RWPE2 (cell line): ENCODE data around the gene EIF4E2.

ENCODE experiments used
- ATAC-seq: fragments of 200-7000 bp; cut with Tn5 transposase; 3 replicates; pipeline ENCODE4 v1.9.1; 2021; ENCODE audit warnings: low read depth
- DNase-seq: peaks from one replicate; pipeline ENCODE4 v3.0.0-alpha.2; 2020; ENCODE audit warnings: low spot score
- H3K27ac ChIP-seq: fragments of 450-650 bp; 2 replicates; pipeline ENCODE4 v1.5.1; 2017; ENCODE audit warnings: mild to moderate bottlenecking; ENCODE audit not compliant: poor library complexity, severe bottlenecking
- H3K27me3 ChIP-seq: fragments of 250-450 bp; sonication (Bioruptor Pico); 2 replicates; pipeline ENCODE4 v1.5.1; 2021; ENCODE audit warnings: mild to moderate bottlenecking, moderate library complexity; ENCODE audit not compliant: insufficient read depth, poor library complexity, severe bottlenecking
- H3K36me3 ChIP-seq: fragments of 250-450 bp; sonication (Bioruptor Pico); 2 replicates; pipeline ENCODE4 v1.5.1; 2020; ENCODE audit warnings: low read depth, mild to moderate bottlenecking, moderate library complexity
- H3K4me1 ChIP-seq: fragments of 250-450 bp; sonication (Bioruptor Pico); 2 replicates; pipeline ENCODE4 v1.5.1; 2021; ENCODE audit warnings: mild to moderate bottlenecking, moderate library complexity; ENCODE audit not compliant: insufficient read depth, poor library complexity, severe bottlenecking
- H3K4me3 ChIP-seq: fragments of 250-450 bp; sonication (Bioruptor Pico); 2 replicates; pipeline ENCODE4 v1.5.1; 2021; ENCODE audit warnings: mild to moderate bottlenecking, moderate library complexity; ENCODE audit not compliant: severe bottlenecking
- H3K9me3 ChIP-seq: fragments of 250-450 bp; sonication (Bioruptor Pico); 2 replicates; pipeline ENCODE4 v1.5.1; 2021; ENCODE audit warnings: mild to moderate bottlenecking, moderate library complexity; ENCODE audit not compliant: severe bottlenecking
- TF ChIP-seq, protein P1 (sequence below): fragments of 450-650 bp; IDR thresholded peaks from one replicate; pipeline ENCODE4 v1.5.1; 2017; ENCODE audit warnings: mild to moderate bottlenecking, moderate library complexity; ENCODE audit not compliant: poor library complexity, severe bottlenecking

EIF4E2 gene

GRCh38 chr2:232576995-232577394, 26.5 kb downstream of the EIF4E2 start:
- Histone ChIP-seq H3K27me3 (no peaks in the 10 kb centered on the region), H3K36me3 (peaks cover 14% of the 10 kb centered on the region), H3K4me3 (no peak overlapping the region), H3K9me3 (no peaks in the 10 kb centered on the region), H3K27ac (no peak overlapping the region), H3K4me1 (peaks cover 7% of the 10 kb centered on the region)
- no peak for DNase-seq
- no peak; the same call in 2 of the 3 replicates for ATAC-seq
- TF ChIP-seq, protein P1, sequence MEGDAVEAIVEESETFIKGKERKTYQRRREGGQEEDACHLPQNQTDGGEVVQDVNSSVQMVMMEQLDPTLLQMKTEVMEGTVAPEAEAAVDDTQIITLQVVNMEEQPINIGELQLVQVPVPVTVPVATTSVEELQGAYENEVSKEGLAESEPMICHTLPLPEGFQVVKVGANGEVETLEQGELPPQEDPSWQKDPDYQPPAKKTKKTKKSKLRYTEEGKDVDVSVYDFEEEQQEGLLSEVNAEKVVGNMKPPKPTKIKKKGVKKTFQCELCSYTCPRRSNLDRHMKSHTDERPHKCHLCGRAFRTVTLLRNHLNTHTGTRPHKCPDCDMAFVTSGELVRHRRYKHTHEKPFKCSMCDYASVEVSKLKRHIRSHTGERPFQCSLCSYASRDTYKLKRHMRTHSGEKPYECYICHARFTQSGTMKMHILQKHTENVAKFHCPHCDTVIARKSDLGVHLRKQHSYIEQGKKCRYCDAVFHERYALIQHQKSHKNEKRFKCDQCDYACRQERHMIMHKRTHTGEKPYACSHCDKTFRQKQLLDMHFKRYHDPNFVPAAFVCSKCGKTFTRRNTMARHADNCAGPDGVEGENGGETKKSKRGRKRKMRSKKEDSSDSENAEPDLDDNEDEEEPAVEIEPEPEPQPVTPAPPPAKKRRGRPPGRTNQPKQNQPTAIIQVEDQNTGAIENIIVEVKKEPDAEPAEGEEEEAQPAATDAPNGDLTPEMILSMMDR, result no peak

DNA sequence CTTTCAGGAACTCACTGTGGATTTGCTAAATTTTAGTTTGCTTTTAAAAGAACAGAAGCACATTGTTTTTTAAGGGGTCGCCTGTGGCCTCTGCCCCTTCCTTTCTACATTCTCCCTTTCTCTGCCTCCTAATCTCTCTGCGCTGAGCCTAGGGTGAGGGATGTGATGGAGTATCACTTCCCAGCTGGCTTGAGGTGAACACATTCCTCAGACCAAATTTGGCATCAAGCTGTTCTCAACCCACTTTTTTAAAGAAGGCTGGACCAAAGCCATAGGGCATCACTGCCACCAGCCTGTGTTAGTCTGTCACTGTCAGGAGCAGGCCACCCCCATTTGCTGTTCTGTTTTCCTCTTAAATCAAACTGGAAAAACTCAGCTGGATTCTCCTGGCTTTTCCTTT, 27.4 kb downstream of the EIF4E2 start:
- ATAC-seq (no peak), DNase-seq (no peak)
- Histone ChIP-seq H3K27ac (no peak overlapping the region), H3K36me3 (peaks cover 14% of the 10 kb centered on the region), H3K27me3 (no peaks in the 10 kb centered on the region), H3K4me1 (peaks cover 7% of the 10 kb centered on the region), H3K4me3 (no peak overlapping the region), H3K9me3 (no peaks in the 10 kb centered on the region)
- TF ChIP-seq, protein P1, result no peak

GRCh38 chr2:232578626-232579025, 28.1 kb downstream of the EIF4E2 start:
- Histone ChIP-seq H3K27ac (no peak overlapping the region), H3K36me3 (peaks cover 11% of the 10 kb centered on the region), H3K4me3 (no peak overlapping the region), H3K27me3 (no peaks in the 10 kb centered on the region), H3K9me3 (no peaks in the 10 kb centered on the region), H3K4me1 (peaks cover 7% of the 10 kb centered on the region)
- TF ChIP-seq, protein P1, result no peak
- DNase-seq (no peak), ATAC-seq (no peak)

DNA sequence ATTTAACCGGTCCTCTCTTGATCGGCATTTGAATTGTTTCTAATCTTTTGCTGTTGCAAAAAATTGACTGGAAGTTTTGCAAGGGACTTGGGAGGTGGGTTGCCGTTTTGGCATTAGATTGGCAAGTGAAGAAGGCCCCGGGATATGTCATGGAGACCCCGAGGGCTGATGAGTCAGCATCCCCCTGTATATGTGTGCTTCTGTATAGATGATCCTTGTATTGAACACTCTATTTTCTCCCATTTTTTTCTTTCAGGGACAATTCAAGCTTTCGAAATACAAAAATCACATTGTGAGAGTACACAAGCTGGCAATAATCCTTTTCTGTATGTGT, 30.1 kb downstream of the EIF4E2 start:
- DNase-seq (no peak), ATAC-seq (no peak)
- Histone ChIP-seq H3K36me3 (peaks cover 2% of the 10 kb centered on the region), H3K27me3 (no peaks in the 10 kb centered on the region), H3K4me3 (no peak overlapping the region), H3K27ac (no peak overlapping the region), H3K4me1 (no peaks in the 10 kb centered on the region), H3K9me3 (no peaks in the 10 kb centered on the region)
- TF ChIP-seq, protein P1, result no peak

GRCh38 chr2:232581725-232582124, 31.2 kb downstream of the EIF4E2 start:
- TF ChIP-seq, protein P1, result no peak
- Histone ChIP-seq H3K36me3 (no peaks in the 10 kb centered on the region; the same call in 1 of the 2 replicates), H3K4me1 (no peaks in the 10 kb centered on the region), H3K9me3 (no peaks in the 10 kb centered on the region), H3K27ac (no peak overlapping the region), H3K27me3 (no peaks in the 10 kb centered on the region), H3K4me3 (no peak overlapping the region)
- no peak for DNase-seq
- ATAC-seq, result no peak
